Testis (tissue), 3 donors: ENCODE measurements around the gene DYDC1. TPM values are rescaled to one million over a fixed set of nuclear protein-coding genes. Genes with fewer than 3 reads are reported as not detected.

Source experiments
- DNase-seq: peaks from one replicate; pipeline ENCODE4 v3.0.0-alpha.2; 2019
- H3K27ac ChIP-seq, 2 donors: fragments of 200-600 bp; sonication (generic); one replicate each; pipeline ENCODE4 v1.5.1; 2019
- H3K27me3 ChIP-seq: fragments of 200-600 bp; sonication (generic); one replicate; pipeline ENCODE4 v1.5.1; 2019
- H3K36me3 ChIP-seq: fragments of 200-600 bp; sonication (generic); one replicate; pipeline ENCODE4 v1.5.1; 2017; ENCODE audit warnings: low read depth; ENCODE audit errors: missing control alignments
- H3K4me1 ChIP-seq: fragments of 200-600 bp; sonication (generic); one replicate; pipeline ENCODE4 v1.5.1; 2019
- H3K4me3 ChIP-seq, 2 donors: fragments of 200-600 bp; sonication (generic); one replicate each; pipeline ENCODE4 v1.5.1; 2017 to 2019
- H3K9me3 ChIP-seq: fragments of 200-600 bp; sonication (generic); one replicate; pipeline ENCODE4 v1.5.1; 2017
- POLR2A ChIP-seq: fragments of 450-650 bp; IDR thresholded peaks from one replicate; pipeline ENCODE4 v1.6.1; 2017; ENCODE audit warnings: antibody characterized with exemption, mild to moderate bottlenecking, moderate library complexity
- WGBS, 2 donors: methylation state at CpG; one replicate each; pipeline ENCODE4 v1.1.5; 2018; 5-methylcytosine and 5-hydroxymethylcytosine counted together
- intact Hi-C: fragments of 100-400 bp; cut with DNase I; formaldehyde crosslinking; loops from one replicate; pipeline ENCODE4 v1.15.1; 2023; ENCODE audit warnings: low total_unique reads
- polyA plus RNA-seq: library from polyadenylated mRNA; stranded (reverse); fragments of 350-450 nt; fragmentation: Illumina TruSeq; extraction: RNeasy Lipid Tissue Mini Kit (QIAGEN cat#74804); gene quantifications from one replicate; pipeline ENCODE4 v1.2.3, GENCODE V29; 2014; ENCODE audit warnings: low read depth, low replicate concordance; ENCODE audit not compliant: insufficient read depth
- total RNA-seq, 2 donors: library from RNA; depleted of rRNA; stranded (reverse); fragments of >200 nt; gene quantifications; one replicate each; pipeline ENCODE4 v1.2.3, GENCODE V29; 2016
- TF ChIP-seq, protein P1 (sequence below), 3 experiments: fragments of 450-650 bp in 2 of 3; fragments of 200-600 bp in 1 of 3; sonication (generic) in 1 of 3; IDR thresholded peaks; one replicate each; pipeline ENCODE4 v1.5.1; 2016 to 2019; ENCODE audit warnings: antibody characterized with exemption in 3 of 3, mild to moderate bottlenecking in 2 of 3, moderate library complexity in 1 of 3

The DYDC1 gene
- total and polyA plus RNA-seq, 3 donors from 2014 or later: 47.5 to 207 (median 72.5) TPM

DNA sequence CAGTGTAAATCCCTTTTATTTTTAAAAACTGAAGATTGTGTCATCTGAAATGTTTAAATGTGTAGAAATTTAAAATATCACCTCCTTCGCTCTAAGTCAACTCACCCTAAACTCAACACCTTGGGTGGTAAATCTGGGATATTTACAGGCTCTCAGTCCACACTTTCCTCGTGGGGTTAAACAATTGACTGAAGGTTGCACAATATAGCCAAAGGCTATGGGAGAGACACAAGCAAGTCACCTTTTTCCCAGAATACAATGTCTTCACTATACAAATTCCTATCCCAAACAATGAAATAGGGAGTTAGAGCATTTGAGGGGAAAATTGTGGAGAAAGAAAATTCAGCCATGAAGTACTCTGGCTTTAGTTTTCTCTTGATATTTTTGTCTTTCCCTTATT, 34.4 kb downstream of the DYDC1 start:
- Histone ChIP-seq H3K27me3 (no peaks in the 10 kb centered on the region), H3K27ac (no peak overlapping the region), H3K4me3 (no peak overlapping the region), H3K9me3 (no peaks in the 10 kb centered on the region), H3K36me3 (no peaks in the 10 kb centered on the region), H3K4me1 (no peaks in the 10 kb centered on the region)
- TF ChIP-seq, protein P1, sequence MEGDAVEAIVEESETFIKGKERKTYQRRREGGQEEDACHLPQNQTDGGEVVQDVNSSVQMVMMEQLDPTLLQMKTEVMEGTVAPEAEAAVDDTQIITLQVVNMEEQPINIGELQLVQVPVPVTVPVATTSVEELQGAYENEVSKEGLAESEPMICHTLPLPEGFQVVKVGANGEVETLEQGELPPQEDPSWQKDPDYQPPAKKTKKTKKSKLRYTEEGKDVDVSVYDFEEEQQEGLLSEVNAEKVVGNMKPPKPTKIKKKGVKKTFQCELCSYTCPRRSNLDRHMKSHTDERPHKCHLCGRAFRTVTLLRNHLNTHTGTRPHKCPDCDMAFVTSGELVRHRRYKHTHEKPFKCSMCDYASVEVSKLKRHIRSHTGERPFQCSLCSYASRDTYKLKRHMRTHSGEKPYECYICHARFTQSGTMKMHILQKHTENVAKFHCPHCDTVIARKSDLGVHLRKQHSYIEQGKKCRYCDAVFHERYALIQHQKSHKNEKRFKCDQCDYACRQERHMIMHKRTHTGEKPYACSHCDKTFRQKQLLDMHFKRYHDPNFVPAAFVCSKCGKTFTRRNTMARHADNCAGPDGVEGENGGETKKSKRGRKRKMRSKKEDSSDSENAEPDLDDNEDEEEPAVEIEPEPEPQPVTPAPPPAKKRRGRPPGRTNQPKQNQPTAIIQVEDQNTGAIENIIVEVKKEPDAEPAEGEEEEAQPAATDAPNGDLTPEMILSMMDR (IDR thresholded peaks at IDR 0.05): no peak
- TF ChIP-seq POLR2A: no peak
- DNase-seq: no peak
- WGBS, 2 donors: 90% methylated on average over 2 of the region's 2 CpGs
- intact Hi-C loops: no loop called here

DNA sequence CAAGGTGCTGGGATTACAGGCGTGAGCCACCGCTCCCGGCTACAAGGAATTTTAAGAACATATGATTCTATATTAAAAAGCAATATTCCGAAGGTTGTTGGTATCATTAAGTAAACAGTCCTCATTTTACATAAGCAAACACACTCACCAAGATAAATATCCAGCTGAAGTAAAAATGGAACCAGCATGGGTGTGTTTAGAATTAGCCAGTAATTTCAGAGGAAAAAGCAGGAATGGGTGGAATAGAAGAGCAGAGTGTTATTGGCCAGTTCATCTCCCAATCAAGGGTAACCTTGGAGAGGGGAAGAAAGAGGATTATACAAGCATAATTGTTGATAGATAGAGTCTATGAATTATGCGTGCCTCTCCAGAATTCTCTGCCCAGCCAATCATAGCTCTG, 35.4 kb downstream of the DYDC1 start:
- 83 to 93% methylated on average over 5 of the region's 5 CpGs for WGBS, 2 donors
- H3K36me3 ChIP-seq: no peaks in the 10 kb centered on the region
- intact Hi-C loops: no loop called here
- no peak overlapping the region for H3K4me3 ChIP-seq
- H3K27me3 ChIP-seq: no peaks in the 10 kb centered on the region
- no peaks in the 10 kb centered on the region for H3K4me1 ChIP-seq
- no peak overlapping the region for H3K27ac ChIP-seq
- H3K9me3 ChIP-seq: no peaks in the 10 kb centered on the region
- no peak for TF ChIP-seq POLR2A
- TF ChIP-seq, protein P1 (IDR thresholded peaks at IDR 0.05): no peak
- DNase-seq: no peak

DNA sequence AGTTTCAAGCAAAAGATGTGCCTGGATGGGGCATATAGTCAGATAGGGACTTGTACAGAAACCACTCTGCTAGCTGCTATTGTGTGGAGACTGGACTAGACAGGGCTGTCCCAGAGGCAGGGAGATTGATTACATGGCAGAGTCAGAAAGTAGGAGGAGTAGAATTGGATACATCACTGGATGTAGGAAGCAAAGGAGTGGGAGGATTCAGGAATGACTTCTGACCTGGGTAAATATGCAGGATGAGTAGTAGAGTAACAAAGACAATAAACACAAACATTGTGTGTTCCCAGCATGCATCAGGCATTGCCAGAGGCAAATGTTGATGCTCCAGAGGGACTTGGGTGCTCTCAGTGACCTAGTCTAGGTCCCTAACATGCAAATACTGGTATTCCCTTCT, 36.2 kb downstream of the DYDC1 start:
- no peak overlapping the region for H3K27ac ChIP-seq
- H3K9me3 ChIP-seq: no peaks in the 10 kb centered on the region
- no peak for TF ChIP-seq POLR2A
- TF ChIP-seq, protein P1 (IDR thresholded peaks at IDR 0.05): no peak
- H3K27me3 ChIP-seq: no peaks in the 10 kb centered on the region
- DNase-seq: no peak
- no peaks in the 10 kb centered on the region for H3K36me3 ChIP-seq
- no peak overlapping the region for H3K4me3 ChIP-seq
- intact Hi-C loops: no loop called here
- no peaks in the 10 kb centered on the region for H3K4me1 ChIP-seq

GRCh38 chr10:80319725-80320290, 36.7 kb downstream of the DYDC1 start:
- intact Hi-C loops: no loop called here
- Histone ChIP-seq H3K4me3 (no peak overlapping the region), H3K27ac (no peak overlapping the region), H3K4me1 (no peaks in the 10 kb centered on the region), H3K9me3 (no peaks in the 10 kb centered on the region), H3K27me3 (no peaks in the 10 kb centered on the region), H3K36me3 (no peaks in the 10 kb centered on the region)
- TF ChIP-seq, protein P1 (IDR thresholded peaks at IDR 0.05): no peak
- TF ChIP-seq POLR2A: no peak
- 95% methylated on average over 2 of the region's 2 CpGs for WGBS, 2 donors
- DNase-seq: no peak

DNA sequence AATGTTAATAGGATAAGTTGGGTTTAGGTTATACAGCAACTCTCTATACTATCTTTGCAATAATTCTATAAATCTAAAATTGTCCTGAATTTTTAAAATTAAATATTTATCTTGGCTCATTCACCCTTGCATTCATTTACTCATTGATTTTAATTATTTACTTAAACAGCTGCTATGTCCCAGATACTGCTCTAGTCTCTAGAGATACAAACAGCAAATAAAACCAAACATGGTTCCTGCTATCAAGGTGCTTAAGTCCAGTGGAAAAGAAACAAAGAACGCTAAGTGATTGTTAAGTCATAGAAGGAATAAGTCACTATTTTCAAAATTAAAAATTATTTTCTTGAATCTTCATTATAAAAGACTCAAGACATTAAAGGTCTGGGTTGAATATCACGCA, 37.2 kb downstream of the DYDC1 start:
- H3K27me3 ChIP-seq: no peaks in the 10 kb centered on the region
- 88 to 97% methylated on average over 2 of the region's 2 CpGs for WGBS, 2 donors
- no peaks in the 10 kb centered on the region for H3K4me1 ChIP-seq
- no peak overlapping the region for H3K27ac ChIP-seq
- no peaks in the 10 kb centered on the region for H3K36me3 ChIP-seq
- TF ChIP-seq, protein P1 (IDR thresholded peaks at IDR 0.05): no peak
- TF ChIP-seq POLR2A: no peak
- intact Hi-C loops: no loop called here
- H3K4me3 ChIP-seq: no peak overlapping the region
- no peak for DNase-seq
- H3K9me3 ChIP-seq: no peaks in the 10 kb centered on the region
